Activated CD4-positive, CD25-positive, alpha-beta regulatory T cell treated with anti-CD3 and anti-CD28 coated beads, Interleukin-2, amount 50 U/mL, for 72 hours (primary cell): ENCODE data around the gene PTGES3.

Experiments used
- DNase-seq: peaks from one replicate; pipeline ENCODE4 v3.0.0; 2021

PTGES3 gene

GRCh38 chr12:56616925-56617324 lies 71.2 kb downstream of the PTGES3 start:
- no peak for DNase-seq

GRCh38 chr12:56616244-56616643 lies 71.8 kb downstream of the PTGES3 start:
- no peak for DNase-seq

GRCh38 chr12:56614627-56615026 lies 73.5 kb downstream of the PTGES3 start:
- DNase-seq = no peak
